Activated T-helper 1 cell treated with anti-CD3 and anti-CD28 coated beads, Interleukin-12 subunit alpha, Interleukin-12 subunit beta, Interleukin-2, Interleukin-4 antibody, amounts not matched to agents 30 ng/mL and 10 ng/mL and 1 ng/mL, durations not matched to agents 14 hours and 24 hours and 36 hours (primary cell): Measurements from ENCODE around the gene PAK3. TPM values are rescaled to one million over a fixed set of nuclear protein-coding genes. Genes with fewer than 3 reads are reported as not detected.

ENCODE experiments used
- total RNA-seq: library from RNA; stranded (reverse); gene quantifications from 2 replicates; pipeline ENCODE4 v1.2.3, GENCODE V29; 2022

PAK3 gene
- total RNA-seq, 1 donor from 2014 or later = 0.03 TPM

Other genes with a start within 250 kb of the PAK3 start
- gene CAPN6, start 174.3 kb downstream of the PAK3 start, total RNA-seq = not detected in 2 replicates